Stomach (tissue), 4 donors: Measurements from ENCODE around the gene DGKQ.

Experiments
- CTCF ChIP-seq, 7 experiments: fragments of 450-650 bp in 4 of 7; fragments of 200-600 bp in 3 of 7; sonication (generic) in 3 of 7; IDR thresholded peaks; one replicate each; pipeline ENCODE4 v1.5.1; 2016 to 2019; ENCODE audit warnings: antibody characterized with exemption in 7 of 7, control low read depth in 2 of 7, mild to moderate bottlenecking in 1 of 7
- POLR2A ChIP-seq, 4 donors: fragments of 450-650 bp; IDR thresholded peaks; one replicate each; pipeline ENCODE4 v1.6.1; 2016; ENCODE audit warnings: antibody characterized with exemption in 4 of 4, control low read depth in 2 of 4, mild to moderate bottlenecking in 1 of 4, moderate library complexity in 1 of 4
- POLR2AphosphoS5 ChIP-seq, 3 donors: sonication (generic); formaldehyde crosslinking; IDR thresholded peaks; one replicate each; pipeline ENCODE4 v1.6.1; 2016; ENCODE audit warnings: antibody characterized with exemption in 3 of 3

DNA sequence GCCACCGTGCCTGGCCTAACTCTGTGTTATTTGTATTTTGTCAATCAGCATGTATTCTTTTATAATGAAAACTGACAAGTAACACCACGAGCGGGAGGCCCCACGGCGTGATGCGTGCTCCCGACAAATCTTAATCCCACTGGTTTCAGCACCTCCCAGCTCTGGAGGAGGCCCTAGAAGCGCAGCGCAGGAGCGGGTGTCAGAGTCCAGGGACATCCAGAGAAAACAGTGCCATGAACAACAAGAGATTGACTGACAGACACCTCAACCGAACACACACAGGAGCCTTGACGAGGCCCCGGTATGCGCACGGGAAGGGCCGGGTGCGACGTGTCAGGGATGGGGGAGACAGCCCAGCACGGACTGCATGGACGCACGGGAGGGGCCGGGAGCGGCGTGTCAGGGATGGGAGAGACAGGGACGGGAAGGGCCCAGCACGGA, 64.2 kb downstream of the DGKQ start:
- no peak for TF ChIP-seq CTCF (IDR thresholded peaks at IDR 0.05)
- no peak for TF ChIP-seq POLR2AphosphoS5 (IDR thresholded peaks at IDR 0.05)
- TF ChIP-seq POLR2A (IDR thresholded peaks at IDR 0.05), result no peak
